ENCODE results near the gene CPEB1.

DNA sequence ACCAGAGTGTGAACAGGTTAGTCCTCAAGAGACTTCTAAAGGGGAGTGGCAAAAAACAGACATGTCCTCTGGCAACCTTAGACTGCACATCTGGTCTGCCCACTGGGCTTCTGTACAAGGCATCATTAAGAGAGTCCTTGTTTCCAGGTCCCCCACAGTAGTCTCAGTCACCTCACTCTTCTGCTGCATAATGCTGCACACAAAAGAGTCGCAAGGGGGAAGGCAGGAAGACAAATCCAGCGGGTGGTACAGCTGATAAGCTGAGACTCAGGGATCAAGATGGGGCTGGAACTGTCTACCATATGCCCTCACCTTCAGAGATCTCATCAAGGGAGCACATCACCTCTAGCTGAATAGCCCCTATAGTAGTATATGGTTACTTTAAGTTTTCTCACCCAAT is 79.5 kb downstream of the CPEB1 start:
- TF ChIP-seq, protein P1, sequence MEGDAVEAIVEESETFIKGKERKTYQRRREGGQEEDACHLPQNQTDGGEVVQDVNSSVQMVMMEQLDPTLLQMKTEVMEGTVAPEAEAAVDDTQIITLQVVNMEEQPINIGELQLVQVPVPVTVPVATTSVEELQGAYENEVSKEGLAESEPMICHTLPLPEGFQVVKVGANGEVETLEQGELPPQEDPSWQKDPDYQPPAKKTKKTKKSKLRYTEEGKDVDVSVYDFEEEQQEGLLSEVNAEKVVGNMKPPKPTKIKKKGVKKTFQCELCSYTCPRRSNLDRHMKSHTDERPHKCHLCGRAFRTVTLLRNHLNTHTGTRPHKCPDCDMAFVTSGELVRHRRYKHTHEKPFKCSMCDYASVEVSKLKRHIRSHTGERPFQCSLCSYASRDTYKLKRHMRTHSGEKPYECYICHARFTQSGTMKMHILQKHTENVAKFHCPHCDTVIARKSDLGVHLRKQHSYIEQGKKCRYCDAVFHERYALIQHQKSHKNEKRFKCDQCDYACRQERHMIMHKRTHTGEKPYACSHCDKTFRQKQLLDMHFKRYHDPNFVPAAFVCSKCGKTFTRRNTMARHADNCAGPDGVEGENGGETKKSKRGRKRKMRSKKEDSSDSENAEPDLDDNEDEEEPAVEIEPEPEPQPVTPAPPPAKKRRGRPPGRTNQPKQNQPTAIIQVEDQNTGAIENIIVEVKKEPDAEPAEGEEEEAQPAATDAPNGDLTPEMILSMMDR (tag by site-specific recombination; IDR thresholded peaks at IDR 0.05) = no peak
- no peak for TF ChIP-seq ZNF155 (tag by site-specific recombination; IDR thresholded peaks at IDR 0.05)
- no peak for TF ChIP-seq TRIM28 (IDR thresholded peaks at IDR 0.05; ENCODE audit: borderline replicate concordance, low read length)

Measured in HEK293 (cell line).